Mucosa of descending colon (tissue), 3 donors: ENCODE results near the gene SMARCC1. TPM values are rescaled to one million over a fixed set of nuclear protein-coding genes. Genes with fewer than 3 reads are reported as not detected.

Experiments
- ATAC-seq: fragments of 200-7000 bp; cut with Tn5 transposase; one replicate; pipeline ENCODE4 v1.9.1; 2020; ENCODE audit warnings: mild to moderate bottlenecking, moderate library complexity
- DNase-seq, 3 donors: peaks; one replicate each; pipeline ENCODE4 v3.0.0-alpha.2; 2020
- H3K36me3 ChIP-seq: fragments of 200-600 bp; one replicate; pipeline ENCODE4 v1.8.0; 2021; ENCODE audit warnings: low read depth, mild to moderate bottlenecking
- H3K4me1 ChIP-seq: fragments of 200-600 bp; one replicate; pipeline ENCODE4 v1.8.0; 2021; ENCODE audit warnings: low read depth, mild to moderate bottlenecking
- H3K4me3 ChIP-seq: fragments of 200-600 bp; one replicate; pipeline ENCODE4 v1.8.0; 2021; ENCODE audit warnings: mild to moderate bottlenecking
- H3K9me3 ChIP-seq: fragments of 200-600 bp; one replicate; pipeline ENCODE4 v1.8.0; 2021; ENCODE audit warnings: mild to moderate bottlenecking
- intact Hi-C, 2 donors: fragments of 100-400 bp; cut with DNase I in 1 of 2; cut with micrococcal nuclease in 1 of 2; formaldehyde crosslinking; loops; one replicate each; pipeline versions ENCODE4 v1.11.0 to v1.11.1; 2022; cut with DNase I, micrococcal nuclease
- total RNA-seq, 3 donors: library from RNA; stranded (reverse); fragmentation: NEBNext Ultra II Directional in 2 of 3; extraction: Animal tissue kit (Norgen Biotek cat#: 25700) in 2 of 3; gene quantifications; one replicate each; pipeline versions ENCODE4 v1.2.1 to v1.2.4, GENCODE V29; 2021 to 2023
- TF ChIP-seq, protein P1 (sequence below): fragments of 200-600 bp; IDR thresholded peaks from one replicate; pipeline ENCODE4 v1.8.0; 2022; ENCODE audit warnings: antibody characterized with exemption, mild to moderate bottlenecking
- donor health status: DM: no; HTN: no; CAD: no; lungs with moderate emphysema.
- donor health status: DM: no; HTN: no; CAD: no.
- donor health status: DM: no; HTN: yes; CAD: no.

SMARCC1 gene
- total RNA-seq, 3 donors from 2014 or later: 61.5 to 117 (median 71.5) TPM

GRCh38 chr3:47658444-47658843 is 123.2 kb downstream of the SMARCC1 start:
- Histone ChIP-seq H3K36me3 (no peaks in the 10 kb centered on the region), H3K4me1 (no peaks in the 10 kb centered on the region), H3K4me3 (no peak overlapping the region), H3K9me3 (peaks cover 5% of the 10 kb centered on the region)
- intact Hi-C loops: no loop called here
- ATAC-seq: no peak
- DNase-seq: no peak
- TF ChIP-seq, protein P1, sequence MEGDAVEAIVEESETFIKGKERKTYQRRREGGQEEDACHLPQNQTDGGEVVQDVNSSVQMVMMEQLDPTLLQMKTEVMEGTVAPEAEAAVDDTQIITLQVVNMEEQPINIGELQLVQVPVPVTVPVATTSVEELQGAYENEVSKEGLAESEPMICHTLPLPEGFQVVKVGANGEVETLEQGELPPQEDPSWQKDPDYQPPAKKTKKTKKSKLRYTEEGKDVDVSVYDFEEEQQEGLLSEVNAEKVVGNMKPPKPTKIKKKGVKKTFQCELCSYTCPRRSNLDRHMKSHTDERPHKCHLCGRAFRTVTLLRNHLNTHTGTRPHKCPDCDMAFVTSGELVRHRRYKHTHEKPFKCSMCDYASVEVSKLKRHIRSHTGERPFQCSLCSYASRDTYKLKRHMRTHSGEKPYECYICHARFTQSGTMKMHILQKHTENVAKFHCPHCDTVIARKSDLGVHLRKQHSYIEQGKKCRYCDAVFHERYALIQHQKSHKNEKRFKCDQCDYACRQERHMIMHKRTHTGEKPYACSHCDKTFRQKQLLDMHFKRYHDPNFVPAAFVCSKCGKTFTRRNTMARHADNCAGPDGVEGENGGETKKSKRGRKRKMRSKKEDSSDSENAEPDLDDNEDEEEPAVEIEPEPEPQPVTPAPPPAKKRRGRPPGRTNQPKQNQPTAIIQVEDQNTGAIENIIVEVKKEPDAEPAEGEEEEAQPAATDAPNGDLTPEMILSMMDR: no peak

DNA sequence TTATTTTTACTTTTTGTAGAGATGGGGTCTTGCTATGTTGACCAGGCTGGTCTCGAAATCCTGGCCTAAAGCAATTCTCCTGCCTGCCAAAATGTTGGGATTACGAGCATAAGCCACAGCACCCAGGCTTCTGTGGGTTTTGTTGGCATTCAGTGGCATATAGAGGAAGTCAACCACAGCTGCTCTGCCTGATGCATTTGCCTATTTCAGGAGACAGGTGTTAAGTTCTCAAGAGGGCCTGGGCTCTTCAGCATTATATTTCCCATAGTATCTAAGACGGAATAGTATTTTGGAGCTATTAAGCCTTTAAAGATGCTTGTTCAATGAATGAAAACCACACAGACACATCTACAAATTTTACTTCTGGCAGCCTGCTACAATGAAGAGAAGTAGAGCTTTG is 129.6 kb downstream of the SMARCC1 start:
- ATAC-seq (no peak), DNase-seq (no peak)
- TF ChIP-seq, protein P1: no peak
- no peak overlapping the region for H3K4me3 ChIP-seq
- H3K4me1 ChIP-seq: no peaks in the 10 kb centered on the region
- H3K36me3 ChIP-seq: no peaks in the 10 kb centered on the region
- intact Hi-C loops: no loop called here
- no peaks in the 10 kb centered on the region for H3K9me3 ChIP-seq

DNA sequence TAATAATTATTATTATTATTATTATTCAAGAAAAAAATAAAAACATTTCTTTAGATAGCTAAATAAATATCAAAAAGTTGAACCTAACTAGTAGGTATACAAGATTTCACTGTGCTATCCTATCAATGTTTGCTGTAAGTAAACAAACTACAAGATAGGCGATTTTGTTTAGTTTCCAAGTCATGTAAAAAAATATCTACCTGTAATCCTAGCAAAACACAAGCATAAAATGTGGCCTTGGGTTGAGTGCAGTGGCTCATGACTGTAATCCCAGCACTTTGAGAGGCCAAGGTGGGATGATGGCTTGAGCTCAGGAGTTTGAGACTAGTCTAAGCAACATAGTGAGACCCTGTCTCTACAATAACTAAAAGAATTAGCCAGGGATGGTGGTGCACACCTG is 131.4 kb downstream of the SMARCC1 start:
- ATAC-seq (no peak), DNase-seq (no peak)
- Histone ChIP-seq H3K4me1 (no peaks in the 10 kb centered on the region), H3K4me3 (no peak overlapping the region), H3K9me3 (no peaks in the 10 kb centered on the region), H3K36me3 (no peaks in the 10 kb centered on the region)
- TF ChIP-seq, protein P1: no peak
- intact Hi-C loops: no loop called here

GRCh38 chr3:47647550-47647949 is 134.1 kb downstream of the SMARCC1 start:
- TF ChIP-seq, protein P1: no peak
- no peak overlapping the region for H3K4me3 ChIP-seq
- DNase-seq (peak in 1 of 3 donors; percentile 26), ATAC-seq (peak; percentile 97)
- no peaks in the 10 kb centered on the region for H3K4me1 ChIP-seq
- intact Hi-C loops: no loop called here
- no peaks in the 10 kb centered on the region for H3K9me3 ChIP-seq
- H3K36me3 ChIP-seq: no peaks in the 10 kb centered on the region

- Histone ChIP-seq H3K9me3 (no peaks in the 10 kb centered on the region), H3K4me1 (no peaks in the 10 kb centered on the region), H3K36me3 (no peaks in the 10 kb centered on the region), H3K4me3 (no peak overlapping the region)
- DNase-seq (no peak), ATAC-seq (no peak)
- TF ChIP-seq, protein P1: no peak
- intact Hi-C loops: no loop called here
Measured at GRCh38 chr3:47646362-47646761, 135.3 kb downstream of the SMARCC1 start.

GRCh38 chr3:47645551-47645950 is 136.1 kb downstream of the SMARCC1 start:
- DNase-seq (no peak), ATAC-seq (no peak)
- intact Hi-C loops: no loop called here
- no peak overlapping the region for H3K4me3 ChIP-seq
- H3K9me3 ChIP-seq: no peaks in the 10 kb centered on the region
- no peaks in the 10 kb centered on the region for H3K4me1 ChIP-seq
- H3K36me3 ChIP-seq: no peaks in the 10 kb centered on the region
- TF ChIP-seq, protein P1: no peak
